PC-3 (cell line): ENCODE data around the gene ITGA1. TPM values are rescaled to one million over a fixed set of nuclear protein-coding genes. Genes with fewer than 3 reads are reported as not detected.

Experiments
- ATAC-seq: fragments of 200-7000 bp; cut with Tn5 transposase; 2 replicates; pipeline ENCODE4 v1.9.1; 2020; ENCODE audit warnings: mild to moderate bottlenecking, moderate library complexity
- BruUV-seq: library from RNA; stranded (reverse); fragments of 400-500 nt; replicated peaks from 2 replicates; lab custom pipeline; 2021; lab: Mats Ljungman, UMichigan
- CTCF ChIA-PET: fragments of 300-600 bp; sonication (Branson Sonifier 250); formaldehyde crosslinking; loops from one replicate; lab custom pipeline; 2022; ENCODE audit warnings: antibody characterized with exemption; lab: Charles Lee
- POLR2A ChIA-PET: fragments of 300-600 bp; sonication (Branson Sonifier 250); formaldehyde crosslinking; loops from one replicate; lab custom pipeline; 2022; ENCODE audit warnings: antibody characterized with exemption; ENCODE audit not compliant: unreplicated experiment; lab: Charles Lee
- DNase-seq: peaks from one replicate; pipeline ENCODE4 v3.0.0-alpha.2; 2015
- H2AFZ ChIP-seq: fragments of 300-600 bp; sonication (generic); 2 replicates; pipeline ENCODE4 v1.6.0; 2016; ENCODE audit warnings: antibody characterized with exemption, low read length
- H3F3A ChIP-seq: fragments of 300-600 bp; sonication (generic); one replicate; pipeline ENCODE4 v1.6.0; 2017; ENCODE audit warnings: antibody characterized with exemption, low read length, control low read depth, mild to moderate bottlenecking; ENCODE audit not compliant: unreplicated experiment
- H3K27ac ChIP-seq: fragments of 300-600 bp; sonication (generic); 2 replicates; pipeline ENCODE4 v1.5.1; 2016; ENCODE audit warnings: mild to moderate bottlenecking, low read length
- H3K27me3 ChIP-seq: fragments of 300-600 bp; sonication (generic); 2 replicates; pipeline ENCODE4 v1.6.1; 2016; ENCODE audit warnings: low read length, mixed read lengths
- H3K36me3 ChIP-seq: fragments of 300-600 bp; sonication (generic); 2 replicates; pipeline ENCODE4 v1.6.1; 2016; ENCODE audit warnings: low read depth, mixed run types, low read length, mixed read lengths
- H3K4me1 ChIP-seq: fragments of 300-600 bp; sonication (generic); 2 replicates; pipeline ENCODE4 v1.5.1; 2016; ENCODE audit warnings: low read length; ENCODE audit not compliant: insufficient read depth
- H3K4me2 ChIP-seq: fragments of 300-600 bp; sonication (generic); 2 replicates; pipeline ENCODE4 v1.6.0; 2016; ENCODE audit warnings: low read length
- H3K4me3 ChIP-seq: fragments of 300-600 bp; sonication (generic); 2 replicates; pipeline ENCODE4 v1.5.1; 2016; ENCODE audit warnings: mild to moderate bottlenecking, low read length, mixed read lengths
- H3K79me2 ChIP-seq: fragments of 300-600 bp; sonication (generic); 2 replicates; pipeline ENCODE4 v1.6.1; 2017; ENCODE audit warnings: low read length, mixed read lengths
- H3K9ac ChIP-seq: fragments of 300-600 bp; sonication (generic); 2 replicates; pipeline ENCODE4 v1.6.0; 2016; ENCODE audit warnings: mild to moderate bottlenecking, low read length
- H3K9me2 ChIP-seq: fragments of 300-600 bp; sonication (generic); replicated peaks from 2 replicates; pipeline ENCODE4 v1.6.1; 2016; ENCODE audit warnings: mixed run types, low read length, mixed read lengths
- H3K9me3 ChIP-seq: fragments of 300-600 bp; sonication (generic); 2 replicates; pipeline ENCODE4 v1.6.1; 2016; ENCODE audit warnings: low read length, mixed read lengths
- H4K20me1 ChIP-seq: fragments of 300-600 bp; sonication (generic); 2 replicates; pipeline ENCODE4 v1.6.1; 2016; ENCODE audit warnings: low read length, mixed read lengths
- CTCF ChIP-seq: fragments of 300-600 bp; sonication (generic); conservative IDR thresholded peaks from 2 replicates; pipeline ENCODE4 v1.5.1; 2017; ENCODE audit warnings: antibody characterized with exemption, low read depth, mild to moderate bottlenecking, low read length
- EZH2 ChIP-seq: fragments of 300-600 bp; sonication (generic); IDR thresholded peaks from one replicate; pipeline ENCODE4 v1.6.1; 2017; ENCODE audit warnings: antibody characterized with exemption, mild to moderate bottlenecking, low read length; ENCODE audit not compliant: unreplicated experiment
- EZH2phosphoT487 ChIP-seq: fragments of 300-600 bp; sonication (generic); IDR thresholded peaks from 2 replicates; pipeline ENCODE4 v1.6.1; 2018; ENCODE audit warnings: mild to moderate bottlenecking, antibody characterized with exemption, low read length, borderline replicate concordance
- intact Hi-C: fragments of 100-400 bp; cut with micrococcal nuclease; formaldehyde crosslinking; loops from 2 replicates; pipeline ENCODE4 v1.9.0; 2023
- total RNA-seq: library from RNA; depleted of rRNA; stranded (reverse); fragments of >200 nt; gene quantifications from 2 replicates; pipeline ENCODE4 v1.2.3, GENCODE V29; 2014

Gene ITGA1
- total RNA-seq, 1 experiment from 2014 or later = 4.7 TPM

- Histone ChIP-seq H4K20me1 (peaks cover 52% of the 10 kb centered on the region), H3K36me3 (peaks cover 37% of the 10 kb centered on the region), H3K9ac (peak overlapping the region; percentile 100), H3K9me3 (no peaks in the 10 kb centered on the region), H3K4me3 (peak overlapping the region; percentile 77), H3K27me3 (no peaks in the 10 kb centered on the region), H3K79me2 (peaks cover 82% of the 10 kb centered on the region), H3F3A (no peaks in the 10 kb centered on the region), H3K4me2 (peak overlapping the region; percentile 99), H3K9me2 (no peaks in the 10 kb centered on the region), H3K27ac (peak overlapping the region; percentile 99; the same call in 1 of the 2 replicates), H3K4me1 (peaks cover 25% of the 10 kb centered on the region), H2AFZ (no peak overlapping the region)
- intact Hi-C loops = loop anchor here (5.0 kb wide), 1 partner anchor 110 kb away; no protein-coding TSS in a partner anchor
- ATAC-seq = no peak
- ChIA-PET POLR2A (no interaction called here), CTCF (interaction anchor here (1.4 kb wide), 1 partner anchor 113 kb away, joined by 3 read pairs; no protein-coding TSS in a partner anchor)
- TF ChIP-seq EZH2 (no peak), CTCF (no peak), EZH2phosphoT487 (no peak)
- no TSS peak for BruUV-seq
- DNase-seq = no peak
Observed at GRCh38 chr5:52802272-52802973, 14.7 kb downstream of the ITGA1 start.

GRCh38 chr5:52802974-52803336, 15.2 kb downstream of the ITGA1 start:
- Histone ChIP-seq H3K4me3 (peak overlapping the region; percentile 77), H3K9me3 (no peaks in the 10 kb centered on the region), H4K20me1 (peaks cover 52% of the 10 kb centered on the region), H3K9me2 (no peaks in the 10 kb centered on the region), H3F3A (no peaks in the 10 kb centered on the region), H3K27me3 (no peaks in the 10 kb centered on the region), H3K27ac (no peak overlapping the region), H3K36me3 (peaks cover 37% of the 10 kb centered on the region), H3K4me2 (peak overlapping the region; percentile 99), H3K79me2 (peaks cover 81% of the 10 kb centered on the region), H2AFZ (no peak overlapping the region), H3K9ac (peak overlapping the region; percentile 100), H3K4me1 (peaks cover 28% of the 10 kb centered on the region)
- intact Hi-C loops = loop anchor here (5.0 kb wide), 1 partner anchor 111 kb away; no protein-coding TSS in a partner anchor
- ChIA-PET POLR2A (no interaction called here), CTCF (no interaction called here)
- ATAC-seq (no peak), DNase-seq (no peak)
- TF ChIP-seq CTCF = no peak
- TF ChIP-seq EZH2 = no peak
- TF ChIP-seq EZH2phosphoT487 = no peak
- BruUV-seq = no TSS peak

DNA sequence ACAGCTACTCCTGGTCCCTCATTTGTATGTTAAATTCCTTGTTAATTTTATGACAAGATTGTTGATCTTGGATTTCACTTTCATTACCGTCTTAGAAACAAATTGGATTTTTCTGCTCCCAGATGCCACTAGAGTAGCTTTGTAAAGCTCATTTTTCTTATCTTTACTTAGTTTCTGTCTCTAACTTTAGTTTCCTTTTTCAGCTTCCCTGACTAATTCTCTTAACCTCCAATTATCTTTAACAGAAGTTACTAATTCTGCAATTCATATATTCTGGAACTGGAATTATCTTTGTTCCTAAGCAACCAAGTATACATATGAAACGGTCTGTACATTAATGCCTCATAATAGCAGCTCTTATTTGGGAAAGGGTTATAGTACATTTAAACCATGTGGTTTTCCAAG, 16.7 kb downstream of the ITGA1 start:
- Histone ChIP-seq H2AFZ (no peak overlapping the region), H3K4me1 (peaks cover 20% of the 10 kb centered on the region), H3K36me3 (peaks cover 37% of the 10 kb centered on the region), H3K9me3 (no peaks in the 10 kb centered on the region), H3K4me2 (peak overlapping the region; percentile 99), H3K4me3 (peak overlapping the region; percentile 21; the same call in 1 of the 2 replicates), H3K9ac (no peak overlapping the region), H3F3A (no peaks in the 10 kb centered on the region), H3K79me2 (peaks cover 67% of the 10 kb centered on the region), H3K9me2 (no peaks in the 10 kb centered on the region), H3K27ac (no peak overlapping the region), H4K20me1 (peaks cover 52% of the 10 kb centered on the region), H3K27me3 (no peaks in the 10 kb centered on the region)
- TF ChIP-seq EZH2phosphoT487 = no peak
- TF ChIP-seq CTCF = no peak
- no peak for TF ChIP-seq EZH2
- CTCF ChIA-PET = interaction anchor here (0.5 kb wide), 1 partner anchor 111 kb away, joined by 3 read pairs; no protein-coding TSS in a partner anchor
- no peak for ATAC-seq
- BruUV-seq = no TSS peak
- DNase-seq = no peak
- intact Hi-C loops = loop anchor here (5.0 kb wide), 1 partner anchor 112 kb away; no protein-coding TSS in a partner anchor
- POLR2A ChIA-PET = no interaction called here
